Endometrial microvascular endothelial cells (primary cell): ENCODE results near the gene ADIPOQ. TPM values are rescaled to one million over a fixed set of nuclear protein-coding genes. Genes with fewer than 3 reads are reported as not detected.
"Not testable (repeated sequence)": the region's sequence is repeated elsewhere in the genome, so short reads cannot be mapped to it uniquely, and the experiment has no call there.

Source experiments
- in situ Hi-C: cut with HindIII; loops from 2 replicates; pipeline ENCODE4 v1.10.0; 2017; ENCODE audit warnings: low sequenced_read_pairs, low pct_unique_long_range_greater_than_20kb; ENCODE audit errors: inconsistent ontology term
- total RNA-seq: library from RNA; depleted of rRNA; stranded (reverse); fragments of >200 nt; gene quantifications from one replicate; pipeline ENCODE4 v1.2.3, GENCODE V29; 2015; ENCODE audit errors: inconsistent ontology term

The ADIPOQ gene
- total RNA-seq, 1 donor from 2014 or later: not detected

GRCh38 chr3:186865215-186865853, 22.8 kb downstream of the ADIPOQ start:
- in situ Hi-C loops: not testable (repeated sequence)

GRCh38 chr3:186866095-186866494, 23.6 kb downstream of the ADIPOQ start:
- in situ Hi-C loops: not testable (repeated sequence)

- in situ Hi-C loops: no loop called here
Measured at GRCh38 chr3:186869253-186870100, 27.0 kb downstream of the ADIPOQ start.

GRCh38 chr3:186870421-186871201, 28.1 kb downstream of the ADIPOQ start:
- in situ Hi-C loops: no loop called here

GRCh38 chr3:186871403-186871924, 29.0 kb downstream of the ADIPOQ start:
- in situ Hi-C loops: no loop called here

- in situ Hi-C loops: not testable (repeated sequence)
Measured at GRCh38 chr3:186873796-186874195, 31.3 kb downstream of the ADIPOQ start.

GRCh38 chr3:186874216-186874615, 31.7 kb downstream of the ADIPOQ start:
- in situ Hi-C loops: not testable (repeated sequence)

- in situ Hi-C loops: not testable (repeated sequence)
Measured at GRCh38 chr3:186874841-186875240, 32.3 kb downstream of the ADIPOQ start.

- in situ Hi-C loops: no loop called here
Measured at GRCh38 chr3:186875708-186876107, 33.2 kb downstream of the ADIPOQ start.

- in situ Hi-C loops: no loop called here
Measured at GRCh38 chr3:186879781-186880180, 37.3 kb downstream of the ADIPOQ start.

- in situ Hi-C loops: no loop called here
Measured at GRCh38 chr3:186880406-186880805, 37.9 kb downstream of the ADIPOQ start.

- in situ Hi-C loops: no loop called here
Measured at GRCh38 chr3:186882150-186882524, 39.6 kb downstream of the ADIPOQ start.

GRCh38 chr3:186882881-186883685, 40.6 kb downstream of the ADIPOQ start:
- in situ Hi-C loops: no loop called here

- in situ Hi-C loops: no loop called here
Measured at GRCh38 chr3:186883686-186884058, 41.2 kb downstream of the ADIPOQ start.

GRCh38 chr3:186884868-186885267, 42.4 kb downstream of the ADIPOQ start:
- in situ Hi-C loops: not testable (repeated sequence)

GRCh38 chr3:186886202-186886981, 43.9 kb downstream of the ADIPOQ start:
- in situ Hi-C loops: no loop called here

GRCh38 chr3:186887507-186887938, 45.0 kb downstream of the ADIPOQ start:
- in situ Hi-C loops: not testable (repeated sequence)

- in situ Hi-C loops: no loop called here
Measured at GRCh38 chr3:186888569-186888968, 46.1 kb downstream of the ADIPOQ start.
